H1 (cell line): ENCODE data around the gene PRKD1. TPM values are rescaled to one million over a fixed set of nuclear protein-coding genes. Genes with fewer than 3 reads are reported as not detected.

ENCODE experiments used
- CTCF ChIA-PET: fragments of 300-600 bp; sonication (Branson Sonifier 250); formaldehyde crosslinking; loops from one replicate; lab custom pipeline; 2021; ENCODE audit not compliant: partially characterized antibody; lab: Charles Lee
- POLR2A ChIA-PET: fragments of 300-600 bp; sonication (Branson Sonifier 250); formaldehyde crosslinking; loops from one replicate; lab custom pipeline; 2021; ENCODE audit warnings: inconsistent platforms; ENCODE audit not compliant: partially characterized antibody; lab: Charles Lee
- DNase-seq, 2 experiments: peaks; one replicate each; pipeline versions ENCODE4 v3.0.0 to v3.0.0-alpha.2; 2010 to 2022; ENCODE audit warnings: low spot score in 2 of 2, low read depth in 1 of 2, mixed read lengths in 1 of 2
- FAIRE-seq: peaks from 2 replicates; lab custom pipeline; 2011; peaks lifted over from hg19 to GRCh38; lab: Jason Lieb, UNC
- H2AFZ ChIP-seq: 2 replicates; pipeline ENCODE4 v1.8.1; 2012; ENCODE audit warnings: low read length, inconsistent platforms
- H2AK5ac ChIP-seq: 2 replicates; pipeline ENCODE4 v1.6.1; 2013; ENCODE audit warnings: low read depth, low read length
- H2BK120ac ChIP-seq: replicated peaks from 2 replicates; pipeline ENCODE3; 2013; ENCODE audit warnings: low read depth, low read length, inconsistent platforms
- H2BK12ac ChIP-seq: 2 replicates; pipeline ENCODE4 v1.6.1; 2013; ENCODE audit warnings: low read depth, low read length
- H2BK15ac ChIP-seq: 2 replicates; pipeline ENCODE4 v1.6.1; 2013; ENCODE audit warnings: low read length
- H2BK20ac ChIP-seq: 2 replicates; pipeline ENCODE4 v1.6.1; 2013; ENCODE audit warnings: low read length
- H2BK5ac ChIP-seq: 2 replicates; pipeline ENCODE4 v1.6.1; 2013; ENCODE audit warnings: low read depth, low read length
- H3K14ac ChIP-seq: 2 replicates; pipeline ENCODE4 v1.6.1; 2013; ENCODE audit warnings: inconsistent platforms; ENCODE audit not compliant: insufficient read length
- H3K18ac ChIP-seq: 2 replicates; pipeline ENCODE4 v1.6.1; 2013; ENCODE audit warnings: low read length; ENCODE audit errors: extremely low read depth
- H3K23ac ChIP-seq: 2 replicates; pipeline ENCODE4 v1.6.1; 2013; ENCODE audit warnings: inconsistent platforms; ENCODE audit not compliant: insufficient read length
- H3K23me2 ChIP-seq: 2 replicates; pipeline ENCODE4 v1.6.1; 2013; ENCODE audit warnings: low read depth, low read length
- H3K27ac ChIP-seq: 2 replicates; pipeline ENCODE4 v1.6.1; 2011; ENCODE audit warnings: low read depth, low read length, inconsistent platforms
- H3K27me3 ChIP-seq, 4 experiments: replicated peaks in 1 of 4; 1 replicate in 1 of 4; 2 replicates in 3 of 4; pipeline versions ENCODE4 v1.6.1 to v1.8.1; 2011 to 2013; ENCODE audit warnings: low read length in 3 of 4, mild to moderate bottlenecking in 3 of 4, inconsistent platforms in 2 of 4, mixed read lengths in 2 of 4, moderate library complexity in 1 of 4; ENCODE audit not compliant: control insufficient read depth in 3 of 4, insufficient read depth in 3 of 4; ENCODE audit errors: extremely low read depth in 1 of 4
- H3K36me3 ChIP-seq, 4 experiments: 2 replicates each; pipeline versions ENCODE4 v1.6.1 to v1.8.1; 2011 to 2013; ENCODE audit warnings: mild to moderate bottlenecking in 4 of 4, low read length in 3 of 4, moderate library complexity in 2 of 4, control low read depth in 1 of 4, inconsistent platforms in 1 of 4; ENCODE audit not compliant: insufficient read depth in 4 of 4, control insufficient read depth in 2 of 4
- H3K4ac ChIP-seq: replicated peaks from 2 replicates; pipeline ENCODE3; 2013; ENCODE audit warnings: low read length, low read depth, mixed read lengths, inconsistent platforms; ENCODE audit not compliant: insufficient read length
- H3K4me1 ChIP-seq, 4 experiments: replicated peaks in 1 of 4; 1 replicate in 1 of 4; 2 replicates in 3 of 4; pipeline versions ENCODE4 v1.6.1 to v1.8.1; 2011 to 2013; ENCODE audit warnings: low read length in 3 of 4, inconsistent platforms in 2 of 4, mixed read lengths in 1 of 4; ENCODE audit not compliant: insufficient read depth in 4 of 4, control insufficient read depth in 3 of 4
- H3K4me2 ChIP-seq, 2 experiments: 2 replicates each; pipeline versions ENCODE4 v1.6.1 to v1.8.1; 2011 to 2013; ENCODE audit warnings: low read depth in 2 of 2, low read length in 2 of 2, control low read depth in 1 of 2, inconsistent platforms in 1 of 2, mild to moderate bottlenecking in 1 of 2; ENCODE audit not compliant: insufficient read depth in 1 of 2
- H3K4me3 ChIP-seq, 4 experiments: fragments of 200-600, 300-600 bp in 1 of 4; sonication (generic), shearing (Covaris generic), sonication (Bioruptor Twin) in 1 of 4; 2 replicates each; pipeline versions ENCODE4 v1.5.1 to v1.8.1; 2011 to 2016; ENCODE audit warnings: low read length in 4 of 4, low read depth in 3 of 4, control low read depth in 2 of 4, inconsistent platforms in 2 of 4, mild to moderate bottlenecking in 2 of 4, mixed read lengths in 1 of 4, moderate library complexity in 1 of 4; ENCODE audit not compliant: insufficient read depth in 2 of 4; ENCODE audit errors: extremely low read depth in 1 of 4
- H3K56ac ChIP-seq: replicated peaks from 2 replicates; pipeline ENCODE3; 2013; ENCODE audit warnings: low read depth, mild to moderate bottlenecking, mixed read lengths, low read length, inconsistent platforms; ENCODE audit not compliant: insufficient read length
- H3K79me1 ChIP-seq: 2 replicates; pipeline ENCODE4 v1.6.1; 2013; ENCODE audit warnings: low read depth, low read length, control low read depth
- H3K79me2 ChIP-seq, 2 experiments: 2 replicates each; pipeline versions ENCODE4 v1.6.1 to v1.8.1; 2012 to 2013; ENCODE audit warnings: low read length in 2 of 2, mild to moderate bottlenecking in 2 of 2, inconsistent platforms in 1 of 2; ENCODE audit not compliant: insufficient read depth in 2 of 2, control insufficient read depth in 1 of 2
- H3K9ac ChIP-seq, 4 experiments: replicated peaks in 1 of 4; 1 replicate in 1 of 4; 2 replicates in 3 of 4; pipeline versions ENCODE4 v1.6.1 to v1.8.1; 2011 to 2013; ENCODE audit warnings: low read depth in 3 of 4, low read length in 3 of 4, control low read depth in 2 of 4, mild to moderate bottlenecking in 2 of 4, moderate library complexity in 2 of 4, inconsistent platforms in 1 of 4; ENCODE audit errors: extremely low read depth in 1 of 4
- H3K9me3 ChIP-seq, 2 experiments: 2 replicates each; pipeline versions ENCODE4 v1.6.1 to v1.8.1; 2012 to 2013; ENCODE audit warnings: mild to moderate bottlenecking in 2 of 2, moderate library complexity in 2 of 2, control low read depth in 1 of 2, inconsistent platforms in 1 of 2, low read depth in 1 of 2, low read length in 1 of 2, mixed read lengths in 1 of 2; ENCODE audit not compliant: insufficient read depth in 2 of 2
- H4K20me1 ChIP-seq, 2 experiments: replicated peaks in 1 of 2; 2 replicates each; pipeline versions ENCODE3 to v1.8.1; 2011 to 2013; ENCODE audit warnings: inconsistent platforms in 2 of 2, low read length in 2 of 2, mild to moderate bottlenecking in 1 of 2; ENCODE audit not compliant: insufficient read depth in 2 of 2, control insufficient read depth in 1 of 2
- H4K5ac ChIP-seq: 2 replicates; pipeline ENCODE4 v1.6.1; 2013; ENCODE audit warnings: low read length, low read depth, mixed read lengths, inconsistent platforms; ENCODE audit not compliant: insufficient read length
- H4K8ac ChIP-seq: 2 replicates; pipeline ENCODE4 v1.8.0; 2013; ENCODE audit warnings: mild to moderate bottlenecking, moderate library complexity, low read length, inconsistent platforms; ENCODE audit not compliant: insufficient read depth; ENCODE audit errors: extremely low read depth
- H4K91ac ChIP-seq: replicated peaks from 2 replicates; pipeline ENCODE3; 2013; ENCODE audit warnings: low read length, mixed read lengths, inconsistent platforms; ENCODE audit not compliant: insufficient read length
- ATF2 ChIP-seq: IDR thresholded peaks from 2 replicates; pipeline ENCODE4 v1.6.1; 2012; ENCODE audit warnings: low read length, inconsistent platforms
- CBX5 ChIP-seq: fragments of 300-800, 300-1000 bp; sonication (generic); IDR thresholded peaks from 2 replicates; pipeline ENCODE4 v1.7.1; 2016; ENCODE audit warnings: antibody characterized with exemption, low read length, low read depth
- CBX8 ChIP-seq: fragments of 300-800, 300-1000 bp; sonication (generic); IDR thresholded peaks from 2 replicates; pipeline ENCODE4 v1.7.1; 2016; ENCODE audit warnings: low read depth, low read length, borderline replicate concordance
- CREB1 ChIP-seq: IDR thresholded peaks from 2 replicates; pipeline ENCODE4 v1.6.1; 2012; ENCODE audit warnings: inconsistent platforms
- FOSL1 ChIP-seq: IDR thresholded peaks from 2 replicates; pipeline ENCODE4 v1.6.1; 2011; ENCODE audit warnings: mild to moderate bottlenecking, low read depth, low read length, moderate library complexity; ENCODE audit not compliant: insufficient read depth
- HDAC6 ChIP-seq: IDR thresholded peaks from one replicate; pipeline ENCODE4 v1.7.1; 2012; ENCODE audit warnings: low read depth, mild to moderate bottlenecking, inconsistent platforms, low read length, moderate library complexity
- NRF1 ChIP-seq: IDR thresholded peaks from 2 replicates; pipeline ENCODE4 v1.6.1; 2011; ENCODE audit warnings: mild to moderate bottlenecking, low read depth, low read length, improper control_type of control experiment
- POLR2AphosphoS5 ChIP-seq: IDR thresholded peaks from 2 replicates; pipeline ENCODE4 v1.6.1; 2011; ENCODE audit warnings: low read depth, low read length
- TBP ChIP-seq: IDR thresholded peaks from 2 replicates; pipeline ENCODE4 v1.6.1; 2011; ENCODE audit warnings: low read depth, low read length, improper control_type of control experiment
- USF2 ChIP-seq: IDR thresholded peaks from 2 replicates; pipeline ENCODE4 v1.6.1; 2011; ENCODE audit warnings: low read length, improper control_type of control experiment
- WGBS, 2 experiments: shearing (Covaris generic) in 1 of 2; methylation state at CpG; one replicate each; pipeline versions ENCODE4 v1.1.6 to v1.1.7; 2013 to 2015; ENCODE audit warnings: low lambda C conversion rate in 2 of 2, mixed read lengths in 2 of 2, inconsistent platforms in 1 of 2, low coverage in 1 of 2, missing lambda C conversion rate in 1 of 2; ENCODE audit not compliant: insufficient replicate concordance in 2 of 2, insufficient coverage in 1 of 2, insufficient read length in 1 of 2; ENCODE audit errors: extremely low coverage in 1 of 2, missing lambda C conversion rate in 1 of 2; 5-methylcytosine and 5-hydroxymethylcytosine counted together
- polyA plus RNA-seq, 7 experiments: library from polyadenylated mRNA; depleted of rRNA in 3 of 7; stranded (reverse) in 5 of 7; unstranded in 2 of 7; fragments of >200 nt in 5 of 7; fragments of 200-250 nt in 2 of 7; gene quantifications; 1 replicate in 5 of 7; 2 replicates in 1 of 7; 4 replicates in 1 of 7; pipeline versions ENCODE4 v1.2.1 to v1.2.3, GENCODE V29; 2011 to 2013; ENCODE audit warnings: missing spikeins in 2 of 7, mixed read lengths in 2 of 7
- total RNA-seq: library from RNA; stranded (reverse); fragmentation: NEBNext Ultra II Directional; extraction: Animal tissue kit (Norgen Biotek cat#: 25700); gene quantifications from 2 replicates; pipeline ENCODE4 v1.2.1, GENCODE V29; 2021

PRKD1 gene
- total and polyA plus RNA-seq, 2 of the 8 experiments (the other 6 are each of a cell fraction or from before 2014, with no cell fraction given), result 3.6 to 6.8 TPM

GRCh38 chr14:29722831-29723230 lies 204.8 kb downstream of the PRKD1 start:
- Histone ChIP-seq H3K27me3 (no peaks in the 10 kb centered on the region), H2AFZ (no peak overlapping the region), H2BK120ac (no peak overlapping the region), H3K27ac (no peak overlapping the region), H3K4me2 (no peak overlapping the region), H2AK5ac (no peak overlapping the region), H2BK20ac (no peak overlapping the region), H2BK5ac (no peak overlapping the region), H3K14ac (no peak overlapping the region), H3K4ac (no peak overlapping the region), H3K36me3 (no peaks in the 10 kb centered on the region), H3K18ac (no peak overlapping the region), H2BK15ac (no peak overlapping the region), H4K91ac (no peak overlapping the region), H3K23ac (no peak overlapping the region), H3K9ac (no peak overlapping the region), H3K23me2 (no peaks in the 10 kb centered on the region), H3K79me2 (no peaks in the 10 kb centered on the region), H4K8ac (no peak overlapping the region), H4K20me1 (no peaks in the 10 kb centered on the region), H3K4me1 (no peaks in the 10 kb centered on the region; a peak in 3 of 7 replicates), H4K5ac (no peak overlapping the region), H3K9me3 (no peaks in the 10 kb centered on the region), H3K79me1 (no peaks in the 10 kb centered on the region), H3K56ac (no peak overlapping the region), H3K4me3 (no peak overlapping the region), H2BK12ac (no peak overlapping the region)
- no peak for DNase-seq
- WGBS, 2 experiments, result 79 to 100% methylated on average over 1 of the region's 1 CpG
- ChIA-PET POLR2A (no interaction called here), CTCF (no interaction called here)
- no peak for FAIRE-seq
- no peak for TF ChIP-seq TBP
- TF ChIP-seq CBX8, result no peak
- TF ChIP-seq NRF1, result no peak
- no peak for TF ChIP-seq USF2
- TF ChIP-seq CBX5, result no peak
- no peak for TF ChIP-seq ATF2
- no peak for TF ChIP-seq CREB1
- TF ChIP-seq HDAC6, result no peak
- TF ChIP-seq POLR2AphosphoS5, result no peak
- TF ChIP-seq FOSL1, result no peak
